HG03354 (cell line): ENCODE results near the gene ASPRV1.

ENCODE experiments used
- ATAC-seq: cut with Tn5 transposase; IDR thresholded peaks from one replicate; pipeline ENCODE4 v1.9.1; 2021; ENCODE audit warnings: mild to moderate bottlenecking; ENCODE audit not compliant: unreplicated experiment, poor library complexity, severe bottlenecking

The ASPRV1 gene

GRCh38 chr2:69945941-69946340, 15.5 kb downstream of the ASPRV1 start:
- ATAC-seq = no peak

DNA sequence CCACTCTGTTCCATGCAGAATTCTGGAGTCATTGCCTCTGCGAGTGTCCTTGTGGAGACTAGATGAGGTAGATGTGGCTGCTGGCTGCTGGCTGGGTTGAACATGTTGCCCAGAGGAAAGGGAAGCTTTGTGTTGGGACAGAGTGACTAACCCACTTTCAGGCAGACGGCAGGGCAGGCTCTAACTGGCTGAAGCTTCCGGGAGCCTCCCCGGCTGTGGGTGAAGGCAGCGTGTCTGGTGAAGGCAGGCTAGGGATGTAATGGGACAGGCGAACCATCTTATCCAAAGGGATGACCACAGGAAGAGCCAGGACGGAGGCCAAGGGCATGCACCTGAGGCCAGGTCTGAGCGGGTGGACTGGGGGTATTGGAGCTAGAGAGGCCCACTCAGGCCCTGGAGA, 16.0 kb downstream of the ASPRV1 start:
- no peak for ATAC-seq

GRCh38 chr2:69944756-69945155, 16.7 kb downstream of the ASPRV1 start:
- no peak for ATAC-seq

DNA sequence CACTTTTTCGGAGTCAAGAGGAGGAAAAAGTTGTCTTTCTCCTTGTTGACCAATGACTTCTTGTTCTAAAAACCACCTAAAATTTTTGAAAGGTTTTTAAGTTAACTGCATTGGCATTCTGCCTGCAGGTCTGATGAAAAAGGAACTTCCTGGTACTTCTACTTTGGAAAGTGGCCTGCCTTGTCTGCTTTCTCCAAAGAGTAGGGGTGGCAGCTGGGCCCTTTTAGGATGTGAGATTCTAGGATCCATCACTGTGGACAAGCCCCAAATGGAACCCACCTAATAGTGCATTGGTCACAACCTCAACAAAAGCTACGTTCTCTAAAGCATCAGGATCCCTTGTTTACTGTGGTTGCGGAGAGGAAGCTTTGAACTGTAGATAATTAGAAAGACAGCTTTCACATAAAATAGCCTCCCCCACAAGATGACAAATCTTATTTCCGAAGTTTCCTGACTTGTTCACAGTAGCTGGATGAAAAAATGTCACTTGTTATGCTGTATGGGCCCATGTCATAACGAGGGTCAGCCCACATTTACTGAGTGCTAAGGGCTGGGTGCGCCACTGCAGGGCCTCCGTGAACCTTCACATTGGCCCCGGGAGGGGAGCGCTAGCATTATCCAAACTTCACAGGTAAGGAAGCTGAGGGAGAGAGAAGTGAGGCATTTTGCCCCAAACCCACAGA, 17.4 kb downstream of the ASPRV1 start:
- ATAC-seq = no peak

- ATAC-seq = no peak
Observed at GRCh38 chr2:69943000-69943842, 18.2 kb downstream of the ASPRV1 start.

DNA sequence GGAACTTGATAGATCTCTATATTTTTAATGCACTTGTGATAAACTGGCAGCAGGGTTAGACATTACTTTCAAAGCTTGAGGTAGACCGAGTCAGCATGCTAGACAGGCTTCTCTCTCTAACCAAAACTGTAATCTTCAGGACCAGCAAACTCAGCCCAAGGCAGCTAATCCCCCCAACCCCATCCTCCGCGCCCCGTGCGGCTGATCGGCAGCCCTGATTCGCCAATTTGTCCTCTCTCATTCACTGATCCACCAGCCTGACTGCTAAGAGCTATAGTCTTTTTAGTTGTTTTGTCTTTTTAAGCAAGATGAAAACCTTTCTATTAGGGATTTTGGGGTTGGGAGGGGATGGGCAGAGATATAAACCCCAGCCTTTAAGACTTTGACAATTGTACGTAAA, 20.7 kb downstream of the ASPRV1 start:
- ATAC-seq = no peak

- ATAC-seq = no peak
Observed at GRCh38 chr2:69939722-69940121, 21.7 kb downstream of the ASPRV1 start.

DNA sequence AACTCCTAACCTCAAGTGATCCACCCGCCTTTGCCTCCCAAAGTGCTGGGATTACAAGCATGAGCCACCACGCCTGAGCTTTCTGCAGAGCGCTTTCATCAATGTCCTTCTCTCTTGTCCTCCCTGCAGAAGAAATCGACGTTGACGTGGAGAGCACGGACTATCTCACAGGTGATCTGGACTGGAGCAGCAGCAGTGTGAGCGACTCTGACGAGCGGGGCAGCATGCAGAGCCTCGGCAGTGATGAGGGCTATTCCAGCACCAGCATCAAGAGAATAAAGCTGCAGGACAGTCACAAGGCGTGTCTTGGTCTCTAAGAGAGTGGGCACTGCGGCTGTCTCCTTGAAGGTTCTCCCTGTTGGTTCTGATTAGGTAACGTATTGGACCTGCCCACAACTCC, 23.5 kb downstream of the ASPRV1 start:
- ATAC-seq = no peak

DNA sequence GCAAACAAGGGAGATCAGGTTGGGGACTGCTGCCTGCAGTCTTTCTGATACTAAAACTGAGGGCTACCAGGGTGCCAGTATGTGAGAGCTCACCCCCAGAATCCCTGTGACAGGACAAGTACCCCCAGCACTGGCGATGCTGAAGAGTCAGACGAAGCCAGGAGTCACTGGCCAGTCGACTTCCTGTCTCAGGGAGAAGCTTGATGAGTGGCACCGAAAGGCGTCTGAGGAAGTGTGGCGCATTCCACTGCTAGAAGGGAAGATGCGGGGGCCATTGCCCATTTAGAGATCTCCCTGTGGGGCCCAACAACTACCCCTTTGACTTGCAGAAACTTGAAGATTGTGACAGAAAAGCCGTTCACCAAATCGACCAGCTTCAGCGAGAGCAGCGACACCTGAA, 24.5 kb downstream of the ASPRV1 start:
- no peak for ATAC-seq

DNA sequence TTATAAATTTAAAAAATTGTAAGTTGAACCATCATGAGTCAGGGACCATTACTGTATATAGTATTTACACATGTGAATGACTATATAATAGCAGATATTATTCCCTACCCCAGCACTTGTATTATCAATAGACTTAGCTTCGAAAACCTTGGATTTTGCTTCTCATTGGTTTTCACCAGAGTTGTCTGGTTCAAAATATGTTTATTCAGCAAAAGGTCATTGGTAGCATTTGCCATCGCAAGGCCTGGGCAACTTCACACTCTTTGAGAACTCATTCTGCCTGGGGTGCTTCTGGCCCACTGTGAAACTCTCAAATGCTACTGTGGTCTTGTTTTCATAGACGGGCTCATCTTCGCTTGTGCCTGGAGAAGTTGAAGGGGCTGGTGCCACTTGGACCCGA, 26.4 kb downstream of the ASPRV1 start:
- no peak for ATAC-seq

DNA sequence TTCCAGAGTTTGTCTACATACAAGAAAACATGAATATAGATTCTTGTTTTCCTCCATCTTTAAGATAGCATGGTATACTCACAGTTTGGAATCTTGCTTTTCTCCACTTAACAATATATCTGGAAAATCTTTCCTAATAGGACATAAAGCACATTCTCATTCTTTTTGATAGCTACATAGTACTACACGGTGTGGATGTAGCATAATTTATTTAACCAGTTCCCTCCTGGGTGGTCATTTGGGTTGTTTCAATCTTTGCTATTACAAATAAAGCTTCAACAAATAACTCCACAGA, 26.9 kb downstream of the ASPRV1 start:
- no peak for ATAC-seq

GRCh38 chr2:69933839-69934613, 27.4 kb downstream of the ASPRV1 start:
- ATAC-seq = no peak

DNA sequence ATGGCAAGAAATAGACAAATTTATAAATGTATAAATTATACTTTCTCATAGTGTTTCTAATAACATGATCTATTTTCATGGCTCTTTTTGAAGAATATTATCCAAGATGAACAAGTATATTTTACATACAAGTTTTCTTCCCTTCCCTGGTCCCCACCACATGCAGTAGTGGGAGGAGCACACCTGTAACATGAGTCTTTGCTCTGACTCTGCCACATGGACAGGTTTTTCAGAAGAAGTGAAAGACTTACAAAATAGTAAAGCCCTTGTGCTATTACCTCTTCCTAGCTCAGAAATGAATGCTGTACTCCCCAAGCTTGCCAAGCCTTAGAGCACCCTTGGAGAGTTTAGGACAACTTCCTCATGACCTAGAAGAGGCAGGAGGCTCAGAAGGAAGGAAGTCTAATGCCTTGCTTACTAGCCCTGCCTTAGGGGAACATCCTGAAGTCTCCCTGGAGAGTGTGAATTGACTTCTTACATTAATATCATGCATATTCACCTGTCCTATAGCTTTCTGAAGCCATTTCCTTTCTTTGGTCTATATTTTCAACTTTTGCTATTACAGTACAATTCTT, 28.1 kb downstream of the ASPRV1 start:
- ATAC-seq = no peak

DNA sequence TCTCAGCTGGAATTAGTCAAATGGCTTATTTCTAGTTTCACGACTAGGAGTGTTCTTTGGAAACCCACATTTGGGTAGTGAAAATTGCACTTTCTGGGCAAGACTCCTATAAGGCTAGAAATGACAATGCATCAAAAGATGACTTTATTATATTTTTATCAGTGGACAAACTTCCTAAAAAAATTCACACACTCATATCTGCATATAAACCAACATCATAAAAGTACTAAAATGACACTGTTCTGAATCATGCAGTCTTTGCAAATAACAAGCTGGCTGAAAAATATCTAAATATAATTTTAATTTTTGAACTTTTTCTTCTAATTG, 28.9 kb downstream of the ASPRV1 start:
- ATAC-seq = no peak

DNA sequence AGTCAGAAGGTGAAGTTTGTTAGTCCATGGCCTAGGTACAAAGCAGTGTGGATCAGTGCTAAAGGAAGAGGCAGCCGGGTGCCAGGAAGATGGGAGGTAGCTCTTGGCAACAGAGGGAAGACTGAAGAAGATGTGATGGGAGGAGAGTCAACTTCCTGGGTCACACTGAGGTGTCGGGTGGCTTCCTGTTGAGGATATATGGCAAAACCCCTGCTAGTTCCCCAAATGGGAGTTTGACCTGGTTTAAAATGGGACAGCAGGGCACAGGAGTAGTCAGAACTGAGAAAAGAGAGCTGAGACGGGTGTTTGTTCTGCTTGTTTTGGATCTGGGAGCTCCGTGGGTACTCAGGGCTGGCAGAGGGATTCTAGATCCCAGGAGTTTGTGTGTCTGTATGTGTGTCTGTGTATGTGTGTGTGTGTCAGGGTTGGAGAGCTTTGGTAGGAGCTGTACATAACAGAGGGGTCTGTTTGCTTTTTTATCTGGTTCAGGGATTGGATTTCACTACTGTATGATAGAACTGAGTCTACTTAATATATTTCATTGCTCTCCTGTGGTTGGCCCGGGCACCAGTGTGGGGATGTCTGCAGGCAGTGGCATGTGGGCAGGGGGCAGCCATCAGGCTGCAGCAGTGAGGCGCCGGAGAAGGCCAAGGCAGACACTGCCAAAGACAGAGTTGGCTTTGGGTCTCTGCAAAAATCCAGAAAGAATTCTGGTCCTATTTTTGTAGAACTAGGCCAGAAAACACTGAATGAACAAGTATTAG, 29.4 kb downstream of the ASPRV1 start:
- no peak for ATAC-seq

- no peak for ATAC-seq
Observed at GRCh38 chr2:69926849-69927515, 34.4 kb downstream of the ASPRV1 start.

- ATAC-seq = no peak
Observed at GRCh38 chr2:69923116-69923515, 38.3 kb downstream of the ASPRV1 start.

GRCh38 chr2:69918401-69918800, 43.0 kb downstream of the ASPRV1 start:
- no peak for ATAC-seq

GRCh38 chr2:69917852-69918251, 43.6 kb downstream of the ASPRV1 start:
- no peak for ATAC-seq
